GM12878 (cell line): ENCODE results near the gene CCDC71L.

Source experiments
- CTCF ChIP-seq, 3 experiments: IDR thresholded peaks in 2 of 3; conservative IDR thresholded peaks in 1 of 3; 2 replicates each; pipeline ENCODE4 v1.5.1; 2011; ENCODE audit warnings: low read depth in 3 of 3, low read length in 3 of 3, mild to moderate bottlenecking in 3 of 3, control low read depth in 2 of 3, moderate library complexity in 2 of 3, inconsistent platforms in 1 of 3, mixed read lengths in 1 of 3; ENCODE audit not compliant: control insufficient read depth in 2 of 3, insufficient read depth in 1 of 3; ENCODE audit errors: extremely low read depth in 1 of 3
- EP300 ChIP-seq, 2 experiments: fragments of 150-350 bp in 1 of 2; IDR thresholded peaks; 2 replicates each; pipeline ENCODE4 v1.6.1; 2011 to 2012; ENCODE audit warnings: low read depth in 2 of 2, low read length in 2 of 2, borderline replicate concordance in 1 of 2, improper control_type of control experiment in 1 of 2, inconsistent platforms in 1 of 2; ENCODE audit not compliant: control insufficient read depth in 1 of 2
- FOXM1 ChIP-seq: IDR thresholded peaks from 2 replicates; pipeline ENCODE4 v1.6.1; 2012; ENCODE audit warnings: low read depth, mild to moderate bottlenecking, inconsistent platforms, low read length, moderate library complexity
- GABPA ChIP-seq: IDR thresholded peaks from 2 replicates; pipeline ENCODE4 v1.6.1; 2014; ENCODE audit warnings: antibody characterized with exemption, low read depth, mild to moderate bottlenecking, inconsistent platforms
- NFIC ChIP-seq: IDR thresholded peaks from 2 replicates; pipeline ENCODE4 v1.6.1; 2012; ENCODE audit warnings: low read depth, mild to moderate bottlenecking, inconsistent platforms, low read length, moderate library complexity
- POLR2A ChIP-seq: IDR thresholded peaks from 2 replicates; pipeline ENCODE4 v1.6.1; 2011; ENCODE audit warnings: low read depth, mild to moderate bottlenecking, low read length
- POLR2AphosphoS5 ChIP-seq: IDR thresholded peaks from 2 replicates; pipeline ENCODE4 v1.6.1; 2011; ENCODE audit warnings: mild to moderate bottlenecking, low read length, inconsistent platforms
- RAD21 ChIP-seq: IDR thresholded peaks from 2 replicates; pipeline ENCODE4 v1.6.1; 2011; ENCODE audit warnings: mild to moderate bottlenecking, low read depth, low read length, moderate library complexity; ENCODE audit not compliant: insufficient read depth
- REST ChIP-seq: IDR thresholded peaks from 2 replicates; pipeline ENCODE4 v1.6.1; 2012; ENCODE audit warnings: mild to moderate bottlenecking, low read depth, low read length
- ZNF384 ChIP-seq: IDR thresholded peaks from 2 replicates; pipeline ENCODE4 v1.6.1; 2012; ENCODE audit warnings: low read depth, mild to moderate bottlenecking, low read length, improper control_type of control experiment, borderline replicate concordance

GRCh38 chr7:106608661-106609060 lies 52.3 kb downstream of the CCDC71L start:
- TF ChIP-seq FOXM1 = no peak
- no peak for TF ChIP-seq NFIC
- TF ChIP-seq CTCF (IDR thresholded peaks at IDR 0.05 in 2 of 3, conservative IDR thresholded peaks at IDR 0.05 in 1 of 3; ENCODE audit: control insufficient read depth in 2 of 3, extremely low read depth in 1 of 3, insufficient read depth in 1 of 3, low read depth in 3 of 3, low read length in 3 of 3) = no peak
- TF ChIP-seq POLR2A = no peak
- no peak for TF ChIP-seq EP300 (IDR thresholded peaks at IDR 0.05; ENCODE audit: borderline replicate concordance in 1 of 2, control insufficient read depth in 1 of 2, low read depth in 2 of 2, low read length in 2 of 2)
- no peak for TF ChIP-seq REST
- no peak for TF ChIP-seq RAD21
- no peak for TF ChIP-seq POLR2AphosphoS5
- no peak for TF ChIP-seq ZNF384
- no peak for TF ChIP-seq GABPA
